Upper lobe of right lung (tissue), 1 donor: ENCODE results near the gene NOC2L. TPM values are rescaled to one million over a fixed set of nuclear protein-coding genes. Genes with fewer than 3 reads are reported as not detected.
"Not testable (repeated sequence)": the region's sequence is repeated elsewhere in the genome, so short reads cannot be mapped to it uniquely, and the experiment has no call there.

Source experiments
- ATAC-seq: fragments of 200-7000 bp; cut with Tn5 transposase; one replicate; pipeline ENCODE4 v1.9.1; 2020; ENCODE audit warnings: mild to moderate bottlenecking, moderate library complexity
- DNase-seq: peaks from one replicate; pipeline ENCODE4 v3.0.0-alpha.2; 2020
- H3K27ac ChIP-seq: fragments of 200-600 bp; one replicate; pipeline ENCODE4 v1.8.0; 2022
- H3K27me3 ChIP-seq: fragments of 200-600 bp; one replicate; pipeline ENCODE4 v1.8.0; 2022; ENCODE audit warnings: mild to moderate bottlenecking
- H3K36me3 ChIP-seq: fragments of 200-600 bp; one replicate; pipeline ENCODE4 v1.8.0; 2022
- H3K4me1 ChIP-seq: fragments of 200-600 bp; one replicate; pipeline ENCODE4 v1.8.0; 2022
- H3K4me3 ChIP-seq: fragments of 200-600 bp; one replicate; pipeline ENCODE4 v1.8.0; 2022; ENCODE audit warnings: mild to moderate bottlenecking
- H3K9me3 ChIP-seq: fragments of 200-600 bp; one replicate; pipeline ENCODE4 v1.8.0; 2022
- CTCF ChIP-seq: fragments of 200-600 bp; IDR thresholded peaks from one replicate; pipeline ENCODE4 v1.8.0; 2022; ENCODE audit warnings: antibody characterized with exemption
- intact Hi-C: fragments of 100-400 bp; cut with DNase I; formaldehyde crosslinking; loops from one replicate; pipeline ENCODE4 v1.11.0; 2022
- total RNA-seq: library from RNA; stranded (reverse); fragmentation: NEBNext Ultra II Directional; extraction: Animal tissue kit (Norgen Biotek cat#: 25700); gene quantifications from one replicate; pipeline ENCODE4 v1.2.1, GENCODE V29; 2021
- donor health status: DM: no; HTN: yes; CAD: no; lungs with severe emphysema.

NOC2L gene
- total RNA-seq, 1 donor from 2014 or later, result 54.5 TPM

- TF ChIP-seq CTCF, result no peak
- Histone ChIP-seq H3K36me3 (no peaks in the 10 kb centered on the region), H3K27ac (peak overlapping the region; percentile 75), H3K9me3 (no peaks in the 10 kb centered on the region), H3K4me1 (peaks cover 7% of the 10 kb centered on the region), H3K27me3 (peaks cover 34% of the 10 kb centered on the region), H3K4me3 (peak overlapping the region; percentile 59)
- intact Hi-C loops, result no loop called here
- no peak for ATAC-seq
- DNase-seq, result no peak
These were observed 39.6 kb upstream of the NOC2L start for GRCh38 chr1:998745-998994.

GRCh38 chr1:997993-998744 is 39.1 kb upstream of the NOC2L start:
- Histone ChIP-seq H3K4me3 (peak overlapping the region; percentile 59), H3K27ac (no peak overlapping the region), H3K27me3 (peaks cover 34% of the 10 kb centered on the region), H3K4me1 (peaks cover 7% of the 10 kb centered on the region), H3K9me3 (no peaks in the 10 kb centered on the region), H3K36me3 (no peaks in the 10 kb centered on the region)
- no peak for TF ChIP-seq CTCF
- intact Hi-C loops, result no loop called here
- peak; percentile 67 for DNase-seq
- ATAC-seq, result no peak

GRCh38 chr1:997713-997992 is 38.6 kb upstream of the NOC2L start:
- Histone ChIP-seq H3K4me1 (peaks cover 7% of the 10 kb centered on the region), H3K27me3 (peaks cover 34% of the 10 kb centered on the region), H3K27ac (no peak overlapping the region), H3K4me3 (no peak overlapping the region), H3K9me3 (no peaks in the 10 kb centered on the region), H3K36me3 (no peaks in the 10 kb centered on the region)
- TF ChIP-seq CTCF, result no peak
- ATAC-seq (no peak), DNase-seq (no peak)
- intact Hi-C loops, result no loop called here

GRCh38 chr1:996851-997712 is 38.0 kb upstream of the NOC2L start:
- H3K4me3 ChIP-seq, result no peak overlapping the region
- H3K27ac ChIP-seq, result no peak overlapping the region
- peaks cover 7% of the 10 kb centered on the region for H3K4me1 ChIP-seq
- peaks cover 34% of the 10 kb centered on the region for H3K27me3 ChIP-seq
- peak; percentile 64 for DNase-seq
- no peak for ATAC-seq
- no peaks in the 10 kb centered on the region for H3K9me3 ChIP-seq
- H3K36me3 ChIP-seq, result no peaks in the 10 kb centered on the region
- intact Hi-C loops, result no loop called here
- no peak for TF ChIP-seq CTCF

GRCh38 chr1:995665-996633 is 36.9 kb upstream of the NOC2L start:
- H3K27me3 ChIP-seq, result peaks cover 30% of the 10 kb centered on the region

GRCh38 chr1:994546-994945 is 35.5 kb upstream of the NOC2L start:
- H3K9me3 ChIP-seq, H3K36me3 ChIP-seq, ATAC-seq, H3K4me1 ChIP-seq, intact Hi-C loops, DNase-seq, H3K4me3 ChIP-seq, H3K27ac ChIP-seq: not testable (repeated sequence)
- peaks cover 25% of the 10 kb centered on the region for H3K27me3 ChIP-seq

More at GRCh38 chr1:995665-996633, 36.9 kb upstream of the NOC2L start:
- Histone ChIP-seq H3K27ac (no peak overlapping the region), H3K4me1 (peaks cover 5% of the 10 kb centered on the region), H3K4me3 (no peak overlapping the region), H3K9me3 (no peaks in the 10 kb centered on the region), H3K36me3 (no peaks in the 10 kb centered on the region)
- ATAC-seq, result no peak
- intact Hi-C loops, result no loop called here
- no peak for TF ChIP-seq CTCF
- DNase-seq, result peak; percentile 60
